NCI-H510A (cell line): ENCODE measurements around the gene LMTK3.

ENCODE experiments used
- DNase-seq: peaks from one replicate; lab custom pipeline; 2025; lab: John Stamatoyannopoulos, UW

Gene LMTK3

GRCh38 chr19:48445606-48446481, 65.8 kb downstream of the LMTK3 start, which contains the start of gene GRWD1:
GRWD1 (plus strand) TSS chr19:48445983; CDS start chr19:48446006, 23 bp downstream.
- peak; percentile 94 for DNase-seq

- DNase-seq = peak; percentile 73
Measured at GRCh38 chr19:48445256-48445605, 66.4 kb downstream of the LMTK3 start.

- no peak for DNase-seq
Measured at GRCh38 chr19:48444936-48445200, 66.8 kb downstream of the LMTK3 start.

- no peak for DNase-seq
Measured at GRCh38 chr19:48444129-48444935, 67.3 kb downstream of the LMTK3 start.

GRCh38 chr19:48443731-48444128, 67.9 kb downstream of the LMTK3 start:
- no peak for DNase-seq

GRCh38 chr19:48443256-48443655, 68.4 kb downstream of the LMTK3 start:
- DNase-seq = no peak

GRCh38 chr19:48442116-48443035, 69.3 kb downstream of the LMTK3 start:
- no peak for DNase-seq

- no peak for DNase-seq
Measured at GRCh38 chr19:48441360-48442050, 70.1 kb downstream of the LMTK3 start.

GRCh38 chr19:48436586-48436985, 75.0 kb downstream of the LMTK3 start:
- no peak for DNase-seq
